Measurements from ENCODE around the gene UBXN7. TPM values are rescaled to one million over a fixed set of nuclear protein-coding genes. Genes with fewer than 3 reads are reported as not detected.

UBXN7 gene
- total and polyA plus RNA-seq, 2 of the 8 experiments (the other 6 are each of a cell fraction or from before 2014, with no cell fraction given), result 18.5 to 109 TPM

GRCh38 chr3:196339044-196339443 is 93.2 kb downstream of the UBXN7 start:
- ChIA-PET CTCF (ENCODE audit: partially characterized antibody) (no interaction called here), POLR2A (ENCODE audit: partially characterized antibody) (no interaction called here)
- H2BK12ac ChIP-seq (ENCODE audit: low read depth, low read length), result no peak overlapping the region
- no peak overlapping the region for H2BK15ac ChIP-seq (ENCODE audit: low read length)
- H4K5ac ChIP-seq (ENCODE audit: insufficient read length, low read depth, low read length), result no peak overlapping the region
- no peak overlapping the region for H3K56ac ChIP-seq (replicated peaks; ENCODE audit: insufficient read length, low read depth, low read length)
- no peak overlapping the region for H2BK120ac ChIP-seq (replicated peaks; ENCODE audit: low read depth, low read length)
- no peaks in the 10 kb centered on the region for H3K79me1 ChIP-seq (ENCODE audit: low read depth, low read length)
- H2BK5ac ChIP-seq (ENCODE audit: low read depth, low read length), result no peak overlapping the region
- no peak for DNase-seq (ENCODE audit: low read depth in 1 of 2, low spot score in 2 of 2)
- no peak overlapping the region for H3K23ac ChIP-seq (ENCODE audit: insufficient read length)
- no peak overlapping the region for H3K14ac ChIP-seq (ENCODE audit: insufficient read length)
- TF ChIP-seq KDM5A (IDR thresholded peaks at IDR 0.05; ENCODE audit: low read length) (no peak), ZNF274 (IDR thresholded peaks at IDR 0.05; ENCODE audit: borderline replicate concordance, extremely low read depth, low read length) (no peak), HDAC6 (IDR thresholded peaks at IDR 0.05; ENCODE audit: low read depth, low read length) (no peak), RAD21 (IDR thresholded peaks at IDR 0.05 in 1 of 2, conservative IDR thresholded peaks at IDR 0.05 in 1 of 2; ENCODE audit: low read depth in 2 of 2, low read length in 2 of 2) (no peak), CREB1 (IDR thresholded peaks at IDR 0.05) (no peak)
- no peak overlapping the region for H2AFZ ChIP-seq (ENCODE audit: low read length)
- H3K4ac ChIP-seq (replicated peaks; ENCODE audit: insufficient read length, low read depth, low read length), result no peak overlapping the region
- no peak for FAIRE-seq
- H3K4me1 ChIP-seq (replicated peaks in 1 of 4; ENCODE audit: control insufficient read depth in 3 of 4, insufficient read depth in 4 of 4, low read length in 3 of 4), result no peaks in the 10 kb centered on the region; a peak in 1 of 7 replicates
- H2BK20ac ChIP-seq (ENCODE audit: low read length), result no peak overlapping the region
- no peaks in the 10 kb centered on the region for H3K23me2 ChIP-seq (ENCODE audit: low read depth, low read length)
- H3K9me3 ChIP-seq (ENCODE audit: insufficient read depth in 2 of 2, low read depth in 1 of 2, low read length in 1 of 2), result no peaks in the 10 kb centered on the region
- no peak overlapping the region for H2AK5ac ChIP-seq (ENCODE audit: low read depth, low read length)
- no peaks in the 10 kb centered on the region for H4K20me1 ChIP-seq (replicated peaks in 1 of 2; ENCODE audit: control insufficient read depth in 1 of 2, insufficient read depth in 2 of 2, low read length in 2 of 2)
- H3K18ac ChIP-seq (ENCODE audit: extremely low read depth, low read length), result no peak overlapping the region
- H3K27me3 ChIP-seq (replicated peaks in 1 of 4; ENCODE audit: control insufficient read depth in 3 of 4, extremely low read depth in 1 of 4, insufficient read depth in 3 of 4, low read length in 3 of 4), result no peaks in the 10 kb centered on the region
- no peak overlapping the region for H3K4me3 ChIP-seq (ENCODE audit: extremely low read depth in 1 of 4, insufficient read depth in 2 of 4, low read depth in 3 of 4, low read length in 4 of 4)
- H4K8ac ChIP-seq (ENCODE audit: extremely low read depth, insufficient read depth, low read length), result no peak overlapping the region
- no peak overlapping the region for H3K9ac ChIP-seq (replicated peaks in 1 of 4; ENCODE audit: extremely low read depth in 1 of 4, low read depth in 3 of 4, low read length in 3 of 4)
- H3K36me3 ChIP-seq (ENCODE audit: control insufficient read depth in 2 of 4, insufficient read depth in 4 of 4, low read length in 3 of 4), result no peaks in the 10 kb centered on the region
- 90% methylated on average over 6 of the region's 6 CpGs; no CpG with 5 or more reads in 1 of the 2 experiments for WGBS, 2 experiments (ENCODE audit: extremely low coverage in 1 of 2, insufficient coverage in 1 of 2, insufficient read length in 1 of 2, insufficient replicate concordance in 2 of 2, low coverage in 1 of 2, low lambda C conversion rate in 2 of 2, missing lambda C conversion rate in 1 of 2)
- no peaks in the 10 kb centered on the region for H3K79me2 ChIP-seq (ENCODE audit: control insufficient read depth in 1 of 2, insufficient read depth in 2 of 2, low read length in 2 of 2)
- H3K4me2 ChIP-seq (ENCODE audit: insufficient read depth in 1 of 2, low read depth in 2 of 2, low read length in 2 of 2), result no peak overlapping the region
- no peak overlapping the region for H4K91ac ChIP-seq (replicated peaks; ENCODE audit: insufficient read length, low read length)
- H3K27ac ChIP-seq (ENCODE audit: low read depth, low read length), result no peak overlapping the region

All from H1 (cell line).